AG20443 (cell line): ENCODE data around the gene YKT6.

ENCODE experiments used
- DNase-seq: peaks from one replicate; pipeline ENCODE4 v3.0.0; 2012; ENCODE audit warnings: low spot score, mixed read lengths

YKT6 gene

DNA sequence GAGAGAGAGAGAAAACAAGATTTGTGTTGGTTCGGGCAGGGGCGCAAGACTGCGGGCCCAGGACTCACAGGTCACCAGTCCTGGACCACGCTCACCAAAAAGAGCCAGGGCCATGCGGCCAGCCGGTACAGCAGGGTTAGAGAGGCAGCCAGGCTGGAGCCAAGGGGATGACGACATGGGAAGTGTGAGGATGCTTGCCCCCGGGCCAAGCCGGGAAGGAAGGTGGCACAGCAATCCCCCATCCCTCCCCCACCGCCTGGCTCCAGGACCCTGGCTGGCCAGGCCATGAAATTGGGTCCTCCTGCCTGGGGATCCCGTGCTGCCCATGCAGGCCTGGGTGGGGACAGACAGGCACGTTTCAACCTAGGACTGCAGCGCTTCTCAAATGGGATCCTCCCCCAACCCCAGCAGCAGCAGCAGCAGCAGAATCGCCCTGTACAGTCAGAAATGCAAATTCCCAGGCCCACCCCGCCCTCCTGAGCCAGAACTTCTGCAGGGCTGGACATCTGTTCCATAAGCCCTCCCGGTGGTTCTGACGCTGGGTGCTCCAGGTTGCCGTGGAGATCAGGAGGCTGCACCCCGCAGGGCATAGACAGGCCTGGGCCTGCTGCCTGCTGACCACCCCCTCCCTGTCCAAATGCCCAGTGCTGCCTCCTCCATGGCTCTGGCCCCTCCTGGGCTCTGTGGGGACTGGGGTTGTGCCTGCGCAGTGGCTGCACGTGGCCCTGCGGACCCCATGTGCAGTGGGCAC is 35.0 kb downstream of the YKT6 start:
- DNase-seq = no peak

GRCh38 chr7:44236333-44236728 is 35.6 kb downstream of the YKT6 start:
- DNase-seq = no peak

DNA sequence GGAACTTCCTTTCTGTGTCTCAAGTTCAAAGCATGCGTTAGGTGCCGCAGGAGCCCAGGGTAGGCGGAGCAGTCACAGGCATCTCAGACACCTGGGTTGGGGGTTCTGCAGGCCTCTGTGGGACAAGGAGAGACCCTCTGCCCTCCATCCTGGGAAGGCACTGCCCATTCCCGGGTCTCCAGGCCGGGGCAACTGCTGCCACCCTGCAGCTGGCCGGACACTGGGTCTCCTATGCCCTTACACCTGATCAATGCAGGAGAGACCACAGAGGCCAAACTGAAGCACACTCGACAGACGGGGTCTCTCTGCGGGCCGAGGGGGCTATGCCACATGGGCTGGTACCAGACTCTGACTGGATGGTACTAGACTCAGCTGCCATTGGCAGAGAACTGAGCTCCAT is 36.9 kb downstream of the YKT6 start:
- DNase-seq = no peak

- DNase-seq = no peak
Measured at GRCh38 chr7:44238116-44238695, 37.4 kb downstream of the YKT6 start.

DNA sequence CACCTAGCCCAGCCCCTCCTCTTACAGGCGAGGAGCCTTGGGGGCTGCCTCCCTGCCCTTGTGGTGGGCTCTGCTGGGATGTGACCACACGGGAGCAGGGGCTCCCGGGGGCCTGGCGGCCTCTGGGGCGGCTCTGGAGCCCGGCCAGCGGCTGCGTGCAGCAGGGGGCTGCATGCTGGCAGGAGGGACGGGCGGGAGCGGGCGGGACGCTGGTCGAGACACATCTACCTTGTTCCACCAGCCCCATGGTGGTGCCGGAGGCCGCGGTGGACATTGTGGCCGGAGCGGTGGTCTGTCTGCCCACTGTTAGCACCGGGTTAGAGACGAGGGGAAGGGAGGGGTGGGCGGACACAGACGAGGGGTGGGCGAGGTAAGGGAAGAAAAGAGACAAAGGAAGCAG is 38.6 kb downstream of the YKT6 start:
- no peak for DNase-seq

DNA sequence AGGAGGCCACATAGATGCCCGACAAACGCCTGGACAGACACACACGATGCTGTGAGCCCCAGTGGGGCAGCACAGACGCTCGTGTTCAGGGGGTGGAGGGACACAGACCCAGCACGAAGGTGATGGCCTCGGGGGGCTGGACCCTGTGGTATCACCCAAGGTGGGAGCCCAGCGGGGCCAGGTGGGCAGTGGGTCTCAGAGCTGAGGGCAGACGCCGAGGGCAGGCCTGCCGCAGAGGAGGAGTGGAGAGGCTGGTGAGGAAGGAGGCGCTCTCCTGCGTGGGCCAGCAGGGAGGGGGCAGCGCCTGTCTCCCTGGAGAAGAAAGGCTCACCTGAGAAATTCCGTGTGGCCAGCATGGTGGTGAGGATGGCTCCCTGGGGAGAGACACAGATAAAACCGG is 39.6 kb downstream of the YKT6 start:
- no peak for DNase-seq

GRCh38 chr7:44240983-44241510 is 40.3 kb downstream of the YKT6 start:
- DNase-seq = peak; percentile 94

GRCh38 chr7:44242091-44242490 is 41.3 kb downstream of the YKT6 start:
- no peak for DNase-seq

- peak; percentile 47 for DNase-seq
Measured at GRCh38 chr7:44244282-44244681, 43.5 kb downstream of the YKT6 start.

- no peak for DNase-seq
Measured at GRCh38 chr7:44246396-44247113, 45.8 kb downstream of the YKT6 start.

DNA sequence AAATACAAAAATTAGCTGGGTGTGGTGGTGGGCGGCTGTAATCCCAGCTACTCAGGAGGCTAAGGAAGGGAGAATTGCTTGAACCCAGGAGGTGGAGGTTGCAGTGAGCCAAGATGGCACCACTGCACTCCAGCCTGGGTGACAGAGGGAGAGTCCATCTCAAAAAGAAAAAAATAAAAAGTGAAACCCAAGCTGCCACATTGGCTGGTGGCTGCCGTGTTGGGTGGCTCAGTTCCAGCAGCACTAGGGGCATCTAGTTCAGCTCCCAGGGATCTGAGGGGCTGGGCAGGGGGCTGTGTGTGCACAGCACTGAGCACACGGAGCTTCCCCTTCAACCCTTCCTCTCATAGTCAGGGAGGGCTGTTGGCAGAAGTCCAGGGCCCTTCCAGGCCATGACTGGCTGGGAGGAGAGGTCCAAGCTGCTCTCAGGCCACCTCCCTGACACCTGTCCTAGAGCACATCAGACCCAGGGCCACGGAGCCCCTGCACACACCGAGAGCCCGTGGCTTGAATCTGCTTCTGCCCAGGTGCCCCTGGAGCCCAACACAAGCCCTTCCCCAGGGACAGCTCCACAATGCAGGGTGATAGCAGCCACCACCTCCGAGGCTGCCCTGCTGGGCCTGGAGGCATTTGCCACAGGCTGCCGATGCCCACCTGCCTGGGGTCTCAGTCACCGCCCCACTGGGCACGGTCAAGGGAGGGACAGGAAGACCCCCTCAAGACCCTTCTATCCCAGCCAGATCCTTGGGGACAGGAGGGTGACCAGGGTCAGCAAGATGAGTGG is 47.3 kb downstream of the YKT6 start:
- no peak for DNase-seq

GRCh38 chr7:44249639-44250234 is 49.0 kb downstream of the YKT6 start:
- DNase-seq = no peak

DNA sequence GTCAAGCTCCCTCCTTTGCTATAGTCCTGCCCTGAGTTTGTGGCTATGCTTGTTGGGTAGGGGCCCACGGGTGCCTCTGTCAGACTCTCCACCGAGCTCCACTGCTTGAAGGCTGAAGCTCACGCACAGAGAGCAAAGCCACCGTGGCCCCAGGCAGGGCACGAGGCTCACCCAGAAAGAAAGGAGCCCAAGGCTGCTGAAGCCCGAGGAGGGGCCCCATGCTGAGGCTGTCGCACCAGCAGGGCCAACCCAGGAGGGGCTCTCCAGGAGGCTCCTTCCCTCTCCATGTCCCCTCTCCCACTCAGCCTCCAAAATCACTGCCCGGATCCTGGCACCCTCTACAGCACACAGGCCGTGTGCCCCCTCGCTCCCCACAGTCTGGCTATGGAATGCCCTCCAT is 50.5 kb downstream of the YKT6 start:
- no peak for DNase-seq

GRCh38 chr7:44251881-44252280 is 51.1 kb downstream of the YKT6 start:
- DNase-seq = no peak

DNA sequence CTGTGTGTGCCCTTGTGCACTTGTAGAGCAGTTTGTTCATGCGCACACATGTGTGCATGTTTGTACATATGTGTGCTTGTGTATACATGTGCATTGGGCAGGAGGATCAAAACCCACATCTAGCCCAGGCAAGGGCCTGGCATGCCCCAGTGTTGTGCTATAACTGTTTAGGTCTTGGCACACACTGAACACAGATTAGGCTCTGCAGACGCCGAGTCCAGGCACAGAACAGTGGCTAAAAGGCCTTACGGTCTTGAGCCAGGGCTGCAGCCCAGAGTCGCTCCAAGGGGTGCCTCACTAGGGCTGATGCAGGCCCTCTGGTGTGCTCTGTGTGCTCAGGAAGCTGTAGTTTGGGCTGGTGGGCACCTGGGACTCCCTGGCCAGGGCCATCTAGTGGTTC is 55.7 kb downstream of the YKT6 start:
- no peak for DNase-seq

GRCh38 chr7:44257213-44257612 is 56.4 kb downstream of the YKT6 start:
- no peak for DNase-seq

DNA sequence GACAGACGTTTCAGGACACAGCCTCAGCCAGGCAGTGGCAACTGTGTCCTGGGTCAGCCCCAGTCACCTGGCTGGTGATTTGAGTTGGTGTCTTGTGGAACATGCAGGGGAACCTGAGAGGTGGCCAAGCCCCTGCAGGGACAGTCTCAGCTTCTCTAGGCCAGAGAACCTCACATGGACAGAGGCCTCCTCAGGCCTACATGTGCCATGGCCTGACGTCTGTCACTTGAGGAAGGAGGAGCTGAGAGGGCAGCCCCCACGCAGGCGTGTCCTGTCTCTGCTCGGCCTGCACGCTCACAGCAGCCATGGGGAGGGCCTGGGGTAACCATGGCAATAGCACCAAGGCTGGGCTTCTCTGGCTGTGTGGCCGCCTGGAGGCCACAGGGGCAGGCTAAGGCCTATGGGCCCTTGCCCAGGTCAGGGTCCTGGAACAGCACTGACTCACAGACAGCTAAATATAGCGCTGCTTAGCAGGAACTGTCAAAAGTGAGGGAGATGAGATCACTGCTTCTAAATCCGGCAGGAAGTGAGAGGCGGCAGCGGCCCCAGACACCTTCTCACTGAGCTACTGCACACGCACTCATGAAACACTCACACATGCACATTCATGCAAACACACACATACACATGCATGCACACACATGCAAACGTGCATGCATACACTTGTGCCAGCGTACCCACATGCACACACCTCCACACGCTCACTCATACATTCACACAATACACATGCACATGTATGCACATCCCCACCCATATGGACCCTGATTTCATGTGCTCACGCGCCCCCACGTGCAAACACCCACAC is 57.0 kb downstream of the YKT6 start:
- peak; percentile 87 for DNase-seq

DNA sequence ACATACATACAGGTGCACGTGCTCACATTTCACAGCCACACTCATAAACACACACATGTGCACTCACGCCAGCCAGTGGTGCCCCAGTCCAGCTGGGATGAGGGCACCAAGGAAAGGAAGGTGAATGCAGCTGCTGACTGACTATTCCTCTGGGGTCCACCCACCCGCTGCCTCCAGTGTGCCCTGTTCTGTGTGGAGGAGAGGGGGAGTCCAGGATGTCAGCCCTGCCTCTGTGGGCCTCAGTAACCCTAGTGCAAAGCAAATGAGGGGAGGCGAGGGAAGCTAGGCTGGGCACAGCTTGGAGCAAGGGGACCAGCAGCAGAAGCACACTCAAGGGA is 57.6 kb downstream of the YKT6 start:
- DNase-seq = no peak

DNA sequence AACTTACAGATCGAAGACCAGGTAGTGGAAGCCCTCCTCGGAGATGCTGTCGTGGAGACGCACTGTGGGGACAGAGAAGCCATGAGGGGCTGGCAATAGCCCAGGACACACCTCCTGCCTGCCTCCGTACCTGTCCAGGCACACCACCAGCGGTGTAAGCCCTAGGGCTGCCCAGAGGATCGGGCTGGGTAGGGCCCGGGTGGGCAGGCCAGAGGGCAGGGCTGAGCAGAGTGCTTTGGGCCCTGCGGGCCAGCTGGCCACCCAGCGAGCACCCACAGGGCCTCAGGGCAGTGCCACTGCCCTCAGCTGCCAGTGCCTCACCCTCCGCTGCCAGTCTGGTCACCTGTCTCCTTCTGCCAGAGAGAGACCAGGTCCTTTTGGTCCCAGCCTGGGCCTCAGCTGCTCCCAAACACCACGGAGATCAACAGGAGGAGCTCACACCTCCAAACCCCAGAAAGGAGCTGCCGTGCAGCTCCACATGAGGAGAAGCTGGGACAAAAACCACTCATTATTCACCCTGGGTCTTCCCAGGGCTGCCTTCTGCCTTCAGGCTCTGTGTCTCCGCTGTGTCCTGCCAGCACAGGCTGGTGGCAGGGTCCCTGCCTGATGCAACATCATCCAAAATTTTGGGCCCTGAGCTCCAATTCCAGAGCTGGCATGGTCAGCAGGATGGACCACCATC is 58.2 kb downstream of the YKT6 start:
- DNase-seq = no peak
